GM19099 (cell line): ENCODE measurements around the gene PTPRQ.

Experiments
- POLR2A ChIP-seq: IDR thresholded peaks from 3 replicates; pipeline ENCODE4 v1.6.1; 2011; ENCODE audit warnings: low read depth; ENCODE audit not compliant: insufficient read length; ENCODE audit errors: extremely low read depth

PTPRQ gene

GRCh38 chr12:80443974-80444666 is at the start of gene PTPRQ:
TSS of gene PTPRQ (plus strand) at chr12:80444235. CDS start at chr12:80444346, 111 bp downstream.
- TF ChIP-seq POLR2A = no peak

GRCh38 chr12:80400571-80400991 is 43.5 kb upstream of the PTPRQ start:
- no peak for TF ChIP-seq POLR2A

GRCh38 chr12:80401191-80401590 is 42.8 kb upstream of the PTPRQ start:
- no peak for TF ChIP-seq POLR2A

GRCh38 chr12:80404629-80405028 is 39.4 kb upstream of the PTPRQ start:
- no peak for TF ChIP-seq POLR2A

- no peak for TF ChIP-seq POLR2A
Observed at GRCh38 chr12:80406253-80406652, 37.8 kb upstream of the PTPRQ start.

- TF ChIP-seq POLR2A = no peak
Observed at GRCh38 chr12:80411787-80412186, 32.2 kb upstream of the PTPRQ start.

GRCh38 chr12:80412343-80412953 is 31.6 kb upstream of the PTPRQ start:
- TF ChIP-seq POLR2A = no peak

GRCh38 chr12:80413462-80413861 is 30.6 kb upstream of the PTPRQ start:
- TF ChIP-seq POLR2A = no peak

GRCh38 chr12:80415466-80415865 is 28.6 kb upstream of the PTPRQ start:
- TF ChIP-seq POLR2A = no peak

GRCh38 chr12:80419644-80420043 is 24.4 kb upstream of the PTPRQ start:
- no peak for TF ChIP-seq POLR2A

GRCh38 chr12:80420075-80420474 is 24.0 kb upstream of the PTPRQ start:
- TF ChIP-seq POLR2A = no peak

GRCh38 chr12:80422550-80422949 is 21.5 kb upstream of the PTPRQ start:
- TF ChIP-seq POLR2A = no peak

- no peak for TF ChIP-seq POLR2A
Observed at GRCh38 chr12:80432061-80432460, 12.0 kb upstream of the PTPRQ start.

- TF ChIP-seq POLR2A = no peak
Observed at GRCh38 chr12:80441921-80442320, 2.1 kb upstream of the PTPRQ start.

GRCh38 chr12:80442426-80443222 is 1.4 kb upstream of the PTPRQ start:
- no peak for TF ChIP-seq POLR2A
